SKM-1 (cell line): ENCODE results near the gene C9orf40.

Experiments used
- DNase-seq: peaks from one replicate; lab custom pipeline; 2025; ENCODE audit not compliant: unreplicated experiment; lab: John Stamatoyannopoulos, UW

Gene C9orf40

DNA sequence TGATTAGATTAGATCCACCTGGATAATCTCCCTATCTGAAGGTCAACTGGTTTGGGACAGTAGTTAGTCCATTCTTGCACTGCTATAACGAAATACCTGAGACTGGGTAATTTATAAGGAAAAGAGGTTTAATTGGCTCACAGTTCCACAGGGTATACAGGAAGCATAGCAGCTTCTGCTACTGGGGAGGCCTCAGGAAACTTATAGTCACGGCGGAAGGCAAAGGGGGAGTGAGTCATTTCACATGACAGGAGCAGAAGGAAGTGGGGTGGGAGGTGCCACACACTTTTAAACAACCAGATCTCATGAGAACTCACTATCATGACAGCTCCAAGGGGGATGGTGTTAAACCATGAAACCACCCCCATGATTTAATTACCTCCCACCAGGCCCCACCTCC, 9.9 kb downstream of the C9orf40 start:
- no peak for DNase-seq

DNA sequence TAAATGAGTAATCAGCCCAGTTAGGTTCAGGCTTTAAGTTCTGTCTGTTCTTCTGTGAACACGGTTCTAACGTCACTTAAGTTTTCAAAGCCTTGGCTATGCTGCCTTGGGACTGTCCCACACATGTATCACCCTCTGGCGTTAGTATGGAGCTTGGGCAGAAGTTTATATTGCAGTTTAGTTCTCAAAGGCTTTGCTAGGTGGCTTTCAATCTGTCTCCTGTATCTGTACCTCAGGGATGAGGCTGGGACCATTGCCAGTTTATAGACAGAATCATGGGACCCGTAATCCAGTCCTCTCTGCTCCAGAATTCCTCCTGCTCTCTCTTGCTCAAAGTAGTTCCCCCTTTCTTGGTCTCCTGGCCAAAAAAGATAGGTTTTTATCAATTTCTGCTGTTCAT, 12.1 kb downstream of the C9orf40 start:
- no peak for DNase-seq

DNA sequence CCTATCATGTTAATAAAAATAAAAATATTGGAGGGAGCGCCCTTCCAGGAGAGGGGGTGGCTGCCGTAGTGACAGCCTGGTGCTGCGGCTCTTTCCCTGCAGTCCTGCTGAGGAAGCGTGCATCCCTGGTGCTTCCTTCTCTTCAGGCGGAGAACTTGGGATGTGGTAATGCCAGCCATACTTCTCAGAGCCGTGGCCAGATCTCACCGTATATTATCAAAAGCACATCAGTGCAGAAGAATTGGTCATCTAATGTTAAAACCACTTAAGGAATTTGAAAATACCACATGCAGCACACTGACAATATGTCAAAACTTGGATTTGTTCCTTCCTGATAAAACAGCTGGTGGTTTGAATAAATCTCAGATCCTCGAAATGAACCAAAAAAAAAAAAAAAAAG, 17.7 kb downstream of the C9orf40 start:
- no peak for DNase-seq

DNA sequence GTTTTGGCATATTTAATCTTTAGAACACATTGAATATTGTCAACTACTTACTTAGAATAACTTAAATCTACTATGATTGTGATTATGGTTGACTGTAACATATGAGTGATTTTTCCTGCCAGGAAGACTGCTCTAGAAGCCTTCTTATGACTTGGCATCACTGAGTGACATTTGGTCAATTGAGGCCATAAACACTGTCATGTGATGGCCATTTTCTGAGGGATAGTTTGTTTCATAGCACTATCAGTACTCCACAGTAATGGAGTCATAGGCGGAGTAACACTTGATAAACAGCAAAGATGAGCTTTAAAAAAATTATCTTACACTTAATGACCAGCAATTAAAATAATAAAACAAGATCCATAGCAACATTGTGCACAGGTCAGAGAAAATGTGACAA, 31.0 kb downstream of the C9orf40 start:
- DNase-seq = no peak

DNA sequence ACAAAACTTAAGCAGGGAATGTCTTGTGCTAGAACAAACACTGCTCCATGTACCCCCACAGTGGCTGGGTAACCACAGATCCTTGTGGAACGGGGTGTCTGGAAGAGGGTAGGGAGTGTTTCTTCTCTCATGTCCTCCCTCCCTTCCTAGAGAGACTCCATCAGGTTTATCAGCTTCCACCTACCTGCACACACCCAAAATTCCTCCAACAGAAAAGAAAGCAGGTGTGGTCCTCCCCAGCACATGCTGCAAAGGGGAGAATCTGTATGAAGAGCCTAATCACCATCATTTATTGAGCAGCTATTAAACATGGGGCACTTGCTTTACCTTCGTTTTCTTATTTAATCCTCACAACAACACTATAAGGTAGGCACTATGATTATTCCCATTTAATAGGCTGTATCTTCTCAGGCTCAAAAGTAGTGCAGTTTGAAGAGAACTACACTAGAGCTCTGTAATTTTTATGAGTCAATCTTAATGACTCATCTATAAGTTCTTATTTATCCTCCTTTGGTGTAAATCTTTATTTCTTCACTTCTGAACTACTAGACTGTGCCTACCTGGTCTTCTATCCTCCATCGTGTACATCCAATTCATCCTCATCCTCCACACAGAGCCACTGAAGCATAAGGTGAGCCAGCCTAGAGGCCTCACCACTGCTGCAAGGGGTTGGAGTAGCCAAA, 31.6 kb downstream of the C9orf40 start:
- no peak for DNase-seq

GRCh38 chr9:74910036-74910435, 42.7 kb downstream of the C9orf40 start:
- DNase-seq = no peak

- no peak for DNase-seq
Observed at GRCh38 chr9:74908665-74909064, 44.0 kb downstream of the C9orf40 start.

GRCh38 chr9:74907085-74907484, 45.6 kb downstream of the C9orf40 start:
- DNase-seq = no peak

DNA sequence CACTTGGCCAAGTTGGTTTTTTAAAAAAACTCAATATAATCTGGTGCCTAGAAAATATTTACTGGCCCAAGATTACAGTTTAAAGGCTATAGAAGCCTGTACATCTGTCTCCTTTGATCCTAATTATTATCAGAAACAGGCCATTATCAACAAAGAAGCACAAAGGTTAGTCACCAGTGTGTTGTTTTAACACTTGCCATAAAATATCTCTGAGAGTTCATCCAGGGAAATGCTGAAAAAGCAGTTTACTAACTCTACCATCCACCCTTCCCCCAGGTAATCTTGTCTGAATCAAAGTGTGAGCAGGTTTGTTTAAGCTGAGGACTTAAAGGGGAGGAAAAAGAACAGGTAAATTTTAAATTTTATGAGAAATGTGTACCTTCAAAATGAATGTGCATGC, 51.7 kb downstream of the C9orf40 start:
- DNase-seq = no peak
